Liver (tissue), 9 donors: ENCODE results near the gene SCTR. TPM values are rescaled to one million over a fixed set of nuclear protein-coding genes. Genes with fewer than 3 reads are reported as not detected.

ENCODE experiments used
- DNase-seq: peaks from one replicate; pipeline ENCODE4 v3.0.0-alpha.2; 2017; ENCODE audit warnings: low spot score
- H3K27ac ChIP-seq, 2 donors: one replicate each; pipeline ENCODE4 v1.7.0; 2013; ENCODE audit warnings: inconsistent platforms in 2 of 2, low read length in 2 of 2, control low read depth in 1 of 2, low read depth in 1 of 2, mild to moderate bottlenecking in 1 of 2
- H3K27me3 ChIP-seq, 4 donors: one replicate each; pipeline versions ENCODE4 v1.6.1 to v1.7.0; 2013; ENCODE audit warnings: low read length in 3 of 4, inconsistent platforms in 1 of 4, mild to moderate bottlenecking in 1 of 4, moderate library complexity in 1 of 4; ENCODE audit not compliant: control insufficient read depth in 4 of 4, insufficient read depth in 4 of 4
- H3K36me3 ChIP-seq, 4 donors: one replicate each; pipeline versions ENCODE4 v1.6.1 to v1.7.0; 2013; ENCODE audit warnings: low read length in 3 of 4, mild to moderate bottlenecking in 3 of 4, low read depth in 1 of 4, moderate library complexity in 1 of 4; ENCODE audit not compliant: control insufficient read depth in 4 of 4, insufficient read depth in 3 of 4
- H3K4me1 ChIP-seq, 4 donors: one replicate each; pipeline versions ENCODE4 v1.6.1 to v1.7.0; 2013; ENCODE audit warnings: low read length in 3 of 4, mild to moderate bottlenecking in 3 of 4, moderate library complexity in 1 of 4; ENCODE audit not compliant: control insufficient read depth in 4 of 4, insufficient read depth in 4 of 4
- H3K4me3 ChIP-seq, 3 donors: one replicate each; pipeline versions ENCODE4 v1.6.1 to v1.7.0; 2013; ENCODE audit warnings: low read length in 3 of 3, control low read depth in 1 of 3, low read depth in 1 of 3, mild to moderate bottlenecking in 1 of 3
- H3K9ac ChIP-seq, 2 donors: one replicate each; pipeline ENCODE4 v1.7.0; 2013; ENCODE audit warnings: low read length in 2 of 2, mild to moderate bottlenecking in 2 of 2, moderate library complexity in 2 of 2, control low read depth in 1 of 2, low read depth in 1 of 2
- H3K9me3 ChIP-seq, 4 donors: one replicate each; pipeline versions ENCODE4 v1.6.1 to v1.7.0; 2013; ENCODE audit warnings: low read length in 3 of 4; ENCODE audit not compliant: control insufficient read depth in 4 of 4
- EGR1 ChIP-seq, 2 donors: IDR thresholded peaks; 2 replicates each; pipeline ENCODE4 v1.6.1; 2016 to 2018; ENCODE audit warnings: antibody characterized with exemption in 2 of 2, low read depth in 2 of 2
- FOXA2 ChIP-seq: IDR thresholded peaks from 2 replicates; pipeline ENCODE4 v1.6.1; 2016; ENCODE audit warnings: antibody characterized with exemption
- GABPA ChIP-seq, 2 donors: IDR thresholded peaks in 1 of 2; conservative IDR thresholded peaks in 1 of 2; 2 replicates each; pipeline ENCODE4 v1.6.1; 2016; ENCODE audit warnings: antibody characterized with exemption in 2 of 2, mild to moderate bottlenecking in 1 of 2, moderate library complexity in 1 of 2
- HNF4A ChIP-seq, 2 donors: conservative IDR thresholded peaks; 2 replicates each; pipeline ENCODE4 v1.6.1; 2016; ENCODE audit warnings: antibody characterized with exemption in 2 of 2, mild to moderate bottlenecking in 2 of 2
- HNF4G ChIP-seq: IDR thresholded peaks from 2 replicates; pipeline ENCODE4 v1.6.1; 2016; ENCODE audit warnings: antibody characterized with exemption
- JUND ChIP-seq, 2 donors: IDR thresholded peaks; 2 replicates each; pipeline ENCODE4 v1.6.1; 2016; ENCODE audit warnings: antibody characterized with exemption in 2 of 2
- NR2F2 ChIP-seq: IDR thresholded peaks from 2 replicates; pipeline ENCODE4 v1.6.1; 2016; ENCODE audit warnings: antibody characterized with exemption
- RAD21 ChIP-seq, 2 donors: IDR thresholded peaks; 2 replicates each; pipeline ENCODE4 v1.6.1; 2016; ENCODE audit warnings: antibody characterized with exemption in 2 of 2, mild to moderate bottlenecking in 2 of 2
- SP1 ChIP-seq: IDR thresholded peaks from 2 replicates; pipeline ENCODE4 v1.6.1; 2018; ENCODE audit warnings: antibody characterized with exemption, mild to moderate bottlenecking
- TAF1 ChIP-seq: conservative IDR thresholded peaks from 2 replicates; pipeline ENCODE4 v1.6.1; 2016; ENCODE audit warnings: antibody characterized with exemption, mild to moderate bottlenecking
- YY1 ChIP-seq: IDR thresholded peaks from 2 replicates; pipeline ENCODE4 v1.6.1; 2016; ENCODE audit warnings: antibody characterized with exemption, mild to moderate bottlenecking
- WGBS: extraction: QIAGEN DNeasy Blood & Tissue Kit; methylation state at CpG from one replicate; pipeline ENCODE4 v1.1.7; 2013; 5-methylcytosine and 5-hydroxymethylcytosine counted together
- polyA plus RNA-seq, 2 donors: library from polyadenylated mRNA; stranded (reverse) in 1 of 2; unstranded in 1 of 2; fragments of 200-250 nt in 1 of 2; fragments of >200 nt in 1 of 2; fragmentation: Nextera tagmentation in 1 of 2; extraction: Ambion mirVana in 1 of 2; gene quantifications; one replicate each; pipeline versions ENCODE4 v1.2.1 to v1.2.3, GENCODE V29; 2013 to 2015
- total RNA-seq, 2 donors: library from RNA; depleted of rRNA; stranded (reverse); fragments of >200 nt; gene quantifications; one replicate each; pipeline ENCODE4 v1.2.3, GENCODE V29; 2014
- TF ChIP-seq, protein P1 (sequence below): IDR thresholded peaks from 2 replicates; pipeline ENCODE4 v1.6.1; 2016; ENCODE audit warnings: antibody characterized with exemption, mild to moderate bottlenecking
- TF ChIP-seq, protein P2 (sequence below): IDR thresholded peaks from 2 replicates; pipeline ENCODE4 v1.6.1; 2016; ENCODE audit warnings: antibody characterized with exemption
- TF ChIP-seq, protein P3 (sequence below): IDR thresholded peaks from 2 replicates; pipeline ENCODE4 v1.6.1; 2016; ENCODE audit warnings: antibody characterized with exemption
- donor health status: healthy.
- donor health status: healthy.
- donor health status: healthy.
- donor health status: healthy.
- donor health status: healthy.

Gene SCTR
- total and polyA plus RNA-seq, 4 donors, result 0.17 to 0.47 (median 0.29) TPM

DNA sequence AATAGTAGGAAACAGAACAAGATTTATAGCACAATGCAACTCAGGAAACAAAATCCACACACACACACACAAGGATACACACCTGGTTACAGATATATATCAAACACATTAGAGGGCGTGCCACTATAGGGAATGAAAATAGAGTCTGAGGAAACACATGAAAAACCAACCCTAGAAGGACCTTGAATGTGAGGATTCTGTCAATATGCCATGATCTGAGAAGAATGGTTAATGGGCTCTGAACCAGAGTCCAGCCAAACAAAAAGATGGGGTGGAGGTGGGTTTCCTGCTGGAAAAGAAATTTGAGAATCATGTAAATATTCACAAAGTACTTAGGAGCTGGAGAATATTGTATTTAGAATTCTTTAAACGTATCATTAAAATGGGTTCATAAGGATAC lies 100.5 kb downstream of the SCTR start:
- Histone ChIP-seq H3K27me3 (no peaks in the 10 kb centered on the region), H3K36me3 (no peaks in the 10 kb centered on the region), H3K9ac (no peak overlapping the region), H3K4me3 (no peak overlapping the region), H3K27ac (no peak overlapping the region), H3K4me1 (peaks cover 19 to 32% (median 28%) of the 10 kb centered on the region in 4 donors), H3K9me3 (no peaks in the 10 kb centered on the region)
- 92% methylated on average over 2 of the region's 2 CpGs for WGBS
- TF ChIP-seq YY1 (no peak), EGR1 (IDR thresholded peaks at IDR 0.05; ENCODE audit: low read depth in 2 of 2) (no peak), JUND (IDR thresholded peaks at IDR 0.05) (no peak), GABPA (IDR thresholded peaks at IDR 0.05 in 1 of 2, conservative IDR thresholded peaks at IDR 0.05 in 1 of 2) (no peak), HNF4A (conservative IDR thresholded peaks at IDR 0.05) (no peak), NR2F2 (no peak), TAF1 (no peak), FOXA2 (no peak), RAD21 (IDR thresholded peaks at IDR 0.05) (no peak), SP1 (no peak)
- TF ChIP-seq, protein P1, sequence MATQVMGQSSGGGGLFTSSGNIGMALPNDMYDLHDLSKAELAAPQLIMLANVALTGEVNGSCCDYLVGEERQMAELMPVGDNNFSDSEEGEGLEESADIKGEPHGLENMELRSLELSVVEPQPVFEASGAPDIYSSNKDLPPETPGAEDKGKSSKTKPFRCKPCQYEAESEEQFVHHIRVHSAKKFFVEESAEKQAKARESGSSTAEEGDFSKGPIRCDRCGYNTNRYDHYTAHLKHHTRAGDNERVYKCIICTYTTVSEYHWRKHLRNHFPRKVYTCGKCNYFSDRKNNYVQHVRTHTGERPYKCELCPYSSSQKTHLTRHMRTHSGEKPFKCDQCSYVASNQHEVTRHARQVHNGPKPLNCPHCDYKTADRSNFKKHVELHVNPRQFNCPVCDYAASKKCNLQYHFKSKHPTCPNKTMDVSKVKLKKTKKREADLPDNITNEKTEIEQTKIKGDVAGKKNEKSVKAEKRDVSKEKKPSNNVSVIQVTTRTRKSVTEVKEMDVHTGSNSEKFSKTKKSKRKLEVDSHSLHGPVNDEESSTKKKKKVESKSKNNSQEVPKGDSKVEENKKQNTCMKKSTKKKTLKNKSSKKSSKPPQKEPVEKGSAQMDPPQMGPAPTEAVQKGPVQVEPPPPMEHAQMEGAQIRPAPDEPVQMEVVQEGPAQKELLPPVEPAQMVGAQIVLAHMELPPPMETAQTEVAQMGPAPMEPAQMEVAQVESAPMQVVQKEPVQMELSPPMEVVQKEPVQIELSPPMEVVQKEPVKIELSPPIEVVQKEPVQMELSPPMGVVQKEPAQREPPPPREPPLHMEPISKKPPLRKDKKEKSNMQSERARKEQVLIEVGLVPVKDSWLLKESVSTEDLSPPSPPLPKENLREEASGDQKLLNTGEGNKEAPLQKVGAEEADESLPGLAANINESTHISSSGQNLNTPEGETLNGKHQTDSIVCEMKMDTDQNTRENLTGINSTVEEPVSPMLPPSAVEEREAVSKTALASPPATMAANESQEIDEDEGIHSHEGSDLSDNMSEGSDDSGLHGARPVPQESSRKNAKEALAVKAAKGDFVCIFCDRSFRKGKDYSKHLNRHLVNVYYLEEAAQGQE, result no peak
- TF ChIP-seq, protein P2, sequence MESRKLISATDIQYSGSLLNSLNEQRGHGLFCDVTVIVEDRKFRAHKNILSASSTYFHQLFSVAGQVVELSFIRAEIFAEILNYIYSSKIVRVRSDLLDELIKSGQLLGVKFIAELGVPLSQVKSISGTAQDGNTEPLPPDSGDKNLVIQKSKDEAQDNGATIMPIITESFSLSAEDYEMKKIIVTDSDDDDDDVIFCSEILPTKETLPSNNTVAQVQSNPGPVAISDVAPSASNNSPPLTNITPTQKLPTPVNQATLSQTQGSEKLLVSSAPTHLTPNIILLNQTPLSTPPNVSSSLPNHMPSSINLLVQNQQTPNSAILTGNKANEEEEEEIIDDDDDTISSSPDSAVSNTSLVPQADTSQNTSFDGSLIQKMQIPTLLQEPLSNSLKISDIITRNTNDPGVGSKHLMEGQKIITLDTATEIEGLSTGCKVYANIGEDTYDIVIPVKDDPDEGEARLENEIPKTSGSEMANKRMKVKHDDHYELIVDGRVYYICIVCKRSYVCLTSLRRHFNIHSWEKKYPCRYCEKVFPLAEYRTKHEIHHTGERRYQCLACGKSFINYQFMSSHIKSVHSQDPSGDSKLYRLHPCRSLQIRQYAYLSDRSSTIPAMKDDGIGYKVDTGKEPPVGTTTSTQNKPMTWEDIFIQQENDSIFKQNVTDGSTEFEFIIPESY, result no peak
- DNase-seq, result no peak

DNA sequence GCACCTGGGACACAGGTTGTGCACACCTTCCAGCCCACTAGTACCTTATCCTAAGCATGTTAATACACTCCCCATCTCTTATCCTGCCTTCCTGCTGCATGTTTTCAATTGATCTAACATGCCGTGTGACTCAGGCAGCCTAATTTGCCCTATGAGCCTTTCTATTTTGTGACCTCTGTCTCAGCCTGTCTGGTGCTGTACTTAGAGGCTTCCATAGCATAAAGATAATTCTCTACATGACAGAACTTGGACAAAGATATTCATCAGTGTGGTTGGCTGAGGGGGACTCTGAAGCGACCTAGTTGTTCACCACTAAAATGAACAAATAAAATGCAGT lies 101.2 kb downstream of the SCTR start:
- Histone ChIP-seq H3K9ac (no peak overlapping the region), H3K27me3 (no peaks in the 10 kb centered on the region), H3K9me3 (no peaks in the 10 kb centered on the region), H3K4me3 (no peak overlapping the region), H3K27ac (no peak overlapping the region), H3K36me3 (no peaks in the 10 kb centered on the region), H3K4me1 (peaks cover 19 to 24% (median 22%) of the 10 kb centered on the region in 4 donors)
- no peak for DNase-seq
- WGBS, result 88% methylated on average over 2 of the region's 2 CpGs
- TF ChIP-seq, protein P3, sequence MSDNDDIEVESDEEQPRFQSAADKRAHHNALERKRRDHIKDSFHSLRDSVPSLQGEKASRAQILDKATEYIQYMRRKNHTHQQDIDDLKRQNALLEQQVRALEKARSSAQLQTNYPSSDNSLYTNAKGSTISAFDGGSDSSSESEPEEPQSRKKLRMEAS, result no peak
- TF ChIP-seq TAF1 (no peak), JUND (IDR thresholded peaks at IDR 0.05) (no peak), FOXA2 (no peak), HNF4A (conservative IDR thresholded peaks at IDR 0.05) (no peak), NR2F2 (no peak), HNF4G (no peak)
- TF ChIP-seq, protein P2, result no peak
